ENCODE data around the gene PLEKHA7.

PLEKHA7 gene

GRCh38 chr11:16784097-16784496, 230.1 kb downstream of the PLEKHA7 start:
- DNase-seq, result no peak

- no peak for DNase-seq
Observed at GRCh38 chr11:16783321-16783801, 230.9 kb downstream of the PLEKHA7 start.

GRCh38 chr11:16781936-16782919, 232.0 kb downstream of the PLEKHA7 start:
- DNase-seq, result no peak

- DNase-seq, result no peak
Observed at GRCh38 chr11:16780698-16781550, 233.3 kb downstream of the PLEKHA7 start.

- no peak for DNase-seq
Observed at GRCh38 chr11:16780146-16780545, 234.1 kb downstream of the PLEKHA7 start.

- no peak for DNase-seq
Observed at GRCh38 chr11:16779436-16779835, 234.8 kb downstream of the PLEKHA7 start.

- no peak for DNase-seq
Observed at GRCh38 chr11:16778876-16779275, 235.3 kb downstream of the PLEKHA7 start.

GRCh38 chr11:16778286-16778685, 235.9 kb downstream of the PLEKHA7 start:
- no peak for DNase-seq

- DNase-seq, result no peak
Observed at GRCh38 chr11:16777613-16777975, 236.6 kb downstream of the PLEKHA7 start.

- no peak for DNase-seq
Observed at GRCh38 chr11:16776711-16777612, 237.3 kb downstream of the PLEKHA7 start.

- DNase-seq, result no peak
Observed at GRCh38 chr11:16775614-16776283, 238.5 kb downstream of the PLEKHA7 start.

- no peak for DNase-seq
Observed at GRCh38 chr11:16774936-16775613, 239.1 kb downstream of the PLEKHA7 start.

- no peak for DNase-seq
Observed at GRCh38 chr11:16773981-16774935, 240.0 kb downstream of the PLEKHA7 start.

- no peak for DNase-seq
Observed at GRCh38 chr11:16772141-16772512, 242.1 kb downstream of the PLEKHA7 start.

GRCh38 chr11:16771350-16772140, 242.7 kb downstream of the PLEKHA7 start:
- DNase-seq, result no peak

GRCh38 chr11:16770016-16770415, 244.2 kb downstream of the PLEKHA7 start:
- DNase-seq, result no peak

GRCh38 chr11:16769386-16769785, 244.8 kb downstream of the PLEKHA7 start:
- DNase-seq, result no peak

GRCh38 chr11:16767957-16768356, 246.3 kb downstream of the PLEKHA7 start:
- DNase-seq, result no peak

- no peak for DNase-seq
Observed at GRCh38 chr11:16767137-16767536, 247.1 kb downstream of the PLEKHA7 start.
